ENCODE results near the gene S100A3. TPM values are rescaled to one million over a fixed set of nuclear protein-coding genes. Genes with fewer than 3 reads are reported as not detected.
A peak's percentile ranks its signal among the peaks of the same experiment; 100 is the strongest.

The S100A3 gene
- total and polyA plus RNA-seq, 4 donors, result 3.0 to 8.0 (median 6.0) TPM

DNA sequence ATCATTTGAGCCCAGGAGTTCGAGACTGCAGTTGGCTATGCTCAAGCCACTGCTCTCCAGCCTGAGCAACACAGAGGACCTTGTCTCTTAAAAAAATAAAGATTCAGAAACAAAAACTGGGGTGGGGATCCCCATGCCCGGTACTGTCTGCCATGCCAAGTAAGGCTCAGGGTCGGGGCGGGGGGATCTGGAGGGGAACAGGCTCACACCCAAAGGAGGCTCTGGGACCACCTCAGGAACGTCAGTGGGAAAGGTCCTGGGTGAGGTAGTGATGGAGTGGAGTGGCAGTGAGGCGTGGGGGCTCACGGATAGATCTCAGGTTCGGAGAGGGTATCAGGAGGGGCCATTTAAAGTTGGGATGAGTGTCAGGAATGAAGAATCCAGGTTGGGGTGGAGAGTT is 2.7 kb downstream of the S100A3 start:
- no peak overlapping the region for H3K4me3 ChIP-seq
- peaks cover 3 to 67% (median 17%) of the 10 kb centered on the region in 5 donors for H3K4me1 ChIP-seq (ENCODE audit: control insufficient read depth in 5 of 5, insufficient read depth in 5 of 5, low read length in 5 of 5)
- H3K27ac ChIP-seq (ENCODE audit: low read depth in 1 of 2, low read length in 1 of 2), result peak overlapping the region in 1 of 2 donors; percentile 96
- WGBS, 2 donors, result 93 to 94% methylated on average over 8 of the region's 8 CpGs
- ATAC-seq (ENCODE audit: insufficient read depth, low FRiP score), result no peak
- no peak overlapping the region for H3K9ac ChIP-seq (ENCODE audit: insufficient read depth in 1 of 2, low read length in 2 of 2)
- H3K9me3 ChIP-seq (ENCODE audit: control insufficient read depth in 4 of 4, insufficient read depth in 3 of 4, low read length in 3 of 4), result no peaks in the 10 kb centered on the region
- H3K36me3 ChIP-seq (ENCODE audit: control insufficient read depth in 4 of 4, insufficient read depth in 4 of 4, low read length in 4 of 4), result peaks cover 0 to 3% (median 0%) of the 10 kb centered on the region in 4 donors
- TF ChIP-seq CTCF (IDR thresholded peaks at IDR 0.05; ENCODE audit: control extremely low read depth, extremely low read depth), result no peak
- no peak for DNase-seq
- no peaks in the 10 kb centered on the region for H3K27me3 ChIP-seq (ENCODE audit: control insufficient read depth in 3 of 3, insufficient read depth in 3 of 3, low read length in 2 of 3)

DNA sequence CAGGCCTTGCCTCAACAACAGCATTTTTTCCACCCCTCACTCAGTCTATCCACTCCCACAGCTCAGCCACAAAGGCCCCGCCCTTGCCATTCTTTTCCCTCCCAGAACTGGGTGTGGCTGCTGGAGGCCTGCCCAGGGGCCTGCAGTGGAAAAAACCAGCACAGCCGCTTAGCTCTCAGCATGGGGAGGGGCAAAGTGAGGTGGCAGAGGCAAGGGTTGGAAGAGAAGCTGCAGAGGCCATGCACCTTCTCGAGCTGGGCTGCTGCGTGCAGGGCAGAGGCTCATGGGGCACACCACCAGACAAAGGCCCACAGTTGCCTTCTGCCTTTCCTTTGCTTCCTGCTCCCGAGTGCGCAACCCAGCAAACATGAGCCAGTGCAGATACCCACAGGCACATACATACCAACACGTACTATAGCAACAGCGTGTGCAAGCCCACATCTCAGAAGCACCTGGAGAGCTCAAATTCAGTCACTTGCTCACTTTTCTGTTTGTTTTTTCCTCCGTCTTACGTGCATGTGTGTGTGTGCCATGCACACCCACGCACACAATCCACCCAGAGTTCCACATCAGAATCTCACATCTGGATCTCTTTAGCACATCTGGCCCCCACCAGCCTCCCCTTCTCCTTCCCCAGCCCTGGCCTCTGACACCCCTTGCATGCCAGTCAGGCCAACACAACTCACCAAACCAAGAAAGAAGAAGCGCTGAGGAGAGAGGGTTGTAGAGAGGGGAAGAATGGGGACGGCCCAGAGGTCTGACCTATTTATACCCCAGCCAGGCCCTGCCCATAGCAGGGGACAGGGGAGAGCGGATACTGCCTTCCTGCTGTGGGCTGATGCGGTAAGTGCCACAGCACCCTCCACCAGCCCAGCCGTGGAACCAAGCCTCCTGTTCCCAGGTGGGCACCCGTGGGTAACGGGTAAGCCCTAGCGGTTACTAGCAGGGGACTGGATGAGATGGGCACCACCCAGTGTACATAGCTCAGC is 3.7 kb downstream of the S100A3 start, which contains the start of gene S100A4:
TSS of gene S100A4 (minus strand) at position 740 of the 989 bp plus-strand sequence. CDS start 1,012 bp downstream, outside the sequence.
- DNase-seq, result peak; percentile 93
- Histone ChIP-seq H3K27ac (ENCODE audit: low read depth in 1 of 2, low read length in 1 of 2) (peak within 1 kb of the TSS; percentile 43 to 96), H3K9ac (ENCODE audit: insufficient read depth in 1 of 2, low read length in 2 of 2) (peak within 1 kb of the TSS in 1 of 2 donors; percentile 51), H3K4me1 (ENCODE audit: control insufficient read depth in 5 of 5, insufficient read depth in 5 of 5, low read length in 5 of 5) (peaks cover 3 to 64% (median 17%) of the 10 kb centered on the region in 5 donors), H3K36me3 (ENCODE audit: control insufficient read depth in 4 of 4, insufficient read depth in 4 of 4, low read length in 4 of 4) (peaks cover 0 to 3% (median 0%) of the 10 kb centered on the region in 4 donors), H3K9me3 (ENCODE audit: control insufficient read depth in 4 of 4, insufficient read depth in 3 of 4, low read length in 3 of 4) (no peaks in the 10 kb centered on the region), H3K27me3 (ENCODE audit: control insufficient read depth in 3 of 3, insufficient read depth in 3 of 3, low read length in 2 of 3) (no peaks in the 10 kb centered on the region), H3K4me3 (peak within 1 kb of the TSS; percentile 40)
- TF ChIP-seq CTCF (IDR thresholded peaks at IDR 0.05; ENCODE audit: control extremely low read depth, extremely low read depth), result no peak
- peak; percentile 88 for ATAC-seq (ENCODE audit: insufficient read depth, low FRiP score)
- WGBS, 2 donors, result 12 to 14% methylated on average over 19 of the region's 19 CpGs

DNA sequence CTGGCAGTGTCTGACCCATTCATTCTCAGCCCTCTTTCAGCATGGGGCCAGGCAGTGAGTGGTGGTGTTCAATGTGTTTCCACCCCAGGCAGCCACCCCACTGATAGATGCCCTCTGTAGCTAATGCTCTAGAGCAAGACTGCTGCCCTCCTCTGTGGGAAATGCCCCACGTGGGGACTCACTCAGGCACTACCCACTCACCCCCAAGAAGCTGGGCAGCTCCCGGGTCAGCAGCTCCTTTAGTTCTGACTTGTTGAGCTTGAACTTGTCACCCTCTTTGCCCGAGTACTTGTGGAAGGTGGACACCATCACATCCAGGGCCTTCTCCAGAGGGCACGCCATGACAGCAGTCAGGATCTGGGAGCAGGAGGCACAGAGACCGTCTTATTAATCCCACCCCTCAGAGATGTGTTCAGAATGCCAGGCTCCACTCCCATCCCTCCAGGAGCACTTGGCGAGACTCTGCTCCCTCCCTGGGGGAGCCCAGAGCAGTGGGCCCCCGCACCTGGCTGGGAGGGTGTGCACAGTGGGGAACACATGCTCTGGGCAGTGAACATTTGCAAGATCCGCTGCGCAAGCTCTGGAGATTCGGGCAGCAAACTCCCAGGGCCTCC is 4.5 kb downstream of the S100A3 start:
- H3K27me3 ChIP-seq (ENCODE audit: control insufficient read depth in 3 of 3, insufficient read depth in 3 of 3, low read length in 2 of 3), result no peaks in the 10 kb centered on the region
- peak overlapping the region; percentile 30 for H3K4me3 ChIP-seq
- peak overlapping the region; percentile 43 to 96 for H3K27ac ChIP-seq (ENCODE audit: low read depth in 1 of 2, low read length in 1 of 2)
- peak overlapping the region in 1 of 2 donors; percentile 42 for H3K9ac ChIP-seq (ENCODE audit: insufficient read depth in 1 of 2, low read length in 2 of 2)
- no peak for TF ChIP-seq CTCF (IDR thresholded peaks at IDR 0.05; ENCODE audit: control extremely low read depth, extremely low read depth)
- H3K4me1 ChIP-seq (ENCODE audit: control insufficient read depth in 5 of 5, insufficient read depth in 5 of 5, low read length in 5 of 5), result peaks cover 3 to 57% (median 17%) of the 10 kb centered on the region in 5 donors
- no peaks in the 10 kb centered on the region for H3K9me3 ChIP-seq (ENCODE audit: control insufficient read depth in 4 of 4, insufficient read depth in 3 of 4, low read length in 3 of 4)
- ATAC-seq (ENCODE audit: insufficient read depth, low FRiP score), result no peak
- H3K36me3 ChIP-seq (ENCODE audit: control insufficient read depth in 4 of 4, insufficient read depth in 4 of 4, low read length in 4 of 4), result peaks cover 0 to 3% (median 0%) of the 10 kb centered on the region in 4 donors
- DNase-seq, result no peak
- WGBS, 2 donors, result 34 to 52% methylated on average over 10 of the region's 10 CpGs

Measured in lung (tissue), 12 donors.